Measurements from ENCODE around the gene MYO1G. TPM values are rescaled to one million over a fixed set of nuclear protein-coding genes. Genes with fewer than 3 reads are reported as not detected.

MYO1G gene
- total RNA-seq, 1 donor from 2014 or later = 1.3 TPM

- intact Hi-C loops (cut with micrococcal nuclease) = loop anchor here (10.0 kb wide), 1 partner anchor 130 kb away; the partner anchor contains the start of gene TBRG4
- no peak for ATAC-seq
- no peak for DNase-seq
Observed at GRCh38 chr7:44984478-44984758, 5.6 kb upstream of the MYO1G start.

GRCh38 chr7:44983742-44984477, 5.1 kb upstream of the MYO1G start:
- ATAC-seq (no peak), DNase-seq (no peak)
- intact Hi-C loops (cut with micrococcal nuclease) = loop anchor here (10.0 kb wide), 1 partner anchor 131 kb away; the partner anchor contains the start of gene TBRG4

- ATAC-seq (no peak), DNase-seq (no peak)
- intact Hi-C loops (cut with micrococcal nuclease) = loop anchor here (10.0 kb wide), 1 partner anchor 132 kb away; the partner anchor contains the start of gene TBRG4
Observed at GRCh38 chr7:44982970-44983369, 4.2 kb upstream of the MYO1G start.

- DNase-seq (no peak), ATAC-seq (no peak)
- intact Hi-C loops (cut with micrococcal nuclease) = loop anchor here (10.0 kb wide), 1 partner anchor 132 kb away; the partner anchor contains the start of gene TBRG4
Observed at GRCh38 chr7:44982535-44982923, 3.7 kb upstream of the MYO1G start.

GRCh38 chr7:44981035-44981706, 2.4 kb upstream of the MYO1G start:
- no peak for ATAC-seq
- intact Hi-C loops (cut with micrococcal nuclease) = loop anchor here (10.0 kb wide), 1 partner anchor 134 kb away; the partner anchor contains the start of gene TBRG4
- DNase-seq = no peak

GRCh38 chr7:44980393-44981034, 1.7 kb upstream of the MYO1G start:
- ATAC-seq (peak; percentile 27), DNase-seq (no peak)
- intact Hi-C loops (cut with micrococcal nuclease) = loop anchor here (10.0 kb wide), 1 partner anchor 134 kb away; the partner anchor contains the start of gene TBRG4

GRCh38 chr7:44979481-44980392, 922 bp upstream of the MYO1G start:
- DNase-seq (no peak), ATAC-seq (no peak)
- intact Hi-C loops (cut with micrococcal nuclease) = loop anchor here (10.0 kb wide), 1 partner anchor 135 kb away; the partner anchor contains the start of gene TBRG4

GRCh38 chr7:44977959-44978335, 868 bp downstream of the MYO1G start:
- ATAC-seq (no peak), DNase-seq (peak; percentile 56)
- intact Hi-C loops (cut with micrococcal nuclease) = no loop called here

GRCh38 chr7:44977304-44977958, 1.4 kb downstream of the MYO1G start:
- intact Hi-C loops (cut with micrococcal nuclease) = no loop called here
- DNase-seq (no peak), ATAC-seq (no peak)

GRCh38 chr7:44976746-44977196, 2.0 kb downstream of the MYO1G start:
- ATAC-seq (no peak), DNase-seq (no peak)
- intact Hi-C loops (cut with micrococcal nuclease) = no loop called here

GRCh38 chr7:44976040-44976745, 2.6 kb downstream of the MYO1G start:
- ATAC-seq (no peak), DNase-seq (no peak)
- intact Hi-C loops (cut with micrococcal nuclease) = no loop called here

- DNase-seq = no peak
- intact Hi-C loops (cut with micrococcal nuclease) = no loop called here
- no peak for ATAC-seq
Observed at GRCh38 chr7:44975331-44976039, 3.3 kb downstream of the MYO1G start.

GRCh38 chr7:44974549-44974948, 4.3 kb downstream of the MYO1G start:
- DNase-seq (no peak), ATAC-seq (no peak)
- intact Hi-C loops (cut with micrococcal nuclease) = no loop called here

GRCh38 chr7:44973610-44974401, 5.0 kb downstream of the MYO1G start:
- intact Hi-C loops (cut with micrococcal nuclease) = no loop called here
- ATAC-seq = peak; percentile 74
- DNase-seq = peak; percentile 75

- no peak for ATAC-seq
- intact Hi-C loops (cut with micrococcal nuclease) = no loop called here
- no peak for DNase-seq
Observed at GRCh38 chr7:44972562-44972961, 6.3 kb downstream of the MYO1G start.

- no peak for ATAC-seq
- DNase-seq = no peak
- intact Hi-C loops (cut with micrococcal nuclease) = no loop called here
Observed at GRCh38 chr7:44971902-44972441, 6.8 kb downstream of the MYO1G start.
